SU-DHL-6 (cell line): ENCODE results near the gene COL23A1.

Experiments
- CTCF ChIP-seq: fragments of 200-600 bp; sonication (generic); IDR thresholded peaks from one replicate; pipeline ENCODE4 v1.5.1; 2017; ENCODE audit warnings: antibody characterized with exemption, mild to moderate bottlenecking, low read length, moderate library complexity; ENCODE audit not compliant: insufficient read depth, poor library complexity, severe bottlenecking
- EZH2phosphoT487 ChIP-seq: fragments of 200-600 bp; sonication (generic), shearing (Covaris generic); conservative IDR thresholded peaks from 2 replicates; pipeline ENCODE4 v1.6.1; 2018; ENCODE audit warnings: mild to moderate bottlenecking, antibody characterized with exemption, low read length, moderate library complexity, mixed read lengths

- TF ChIP-seq CTCF (no peak), EZH2phosphoT487 (no peak)
These were observed 393.8 kb downstream of the COL23A1 start for GRCh38 chr5:178196281-178196812.
